HL-60/S4 treated with retinoic acid at 250 ng/mL for 4 days and 3 days (cell line): ENCODE data around the gene PRKCE.
"Not testable (repeated sequence)": the region's sequence is repeated elsewhere in the genome, so short reads cannot be mapped to it uniquely, and the experiment has no call there.

Source experiments
- in situ Hi-C: fragments of 300-500 bp; cut with MboI; formaldehyde crosslinking; loops from 2 replicates; pipeline ENCODE4 v1.7.0; 2022; ENCODE audit warnings: low sequenced_read_pairs

PRKCE gene

DNA sequence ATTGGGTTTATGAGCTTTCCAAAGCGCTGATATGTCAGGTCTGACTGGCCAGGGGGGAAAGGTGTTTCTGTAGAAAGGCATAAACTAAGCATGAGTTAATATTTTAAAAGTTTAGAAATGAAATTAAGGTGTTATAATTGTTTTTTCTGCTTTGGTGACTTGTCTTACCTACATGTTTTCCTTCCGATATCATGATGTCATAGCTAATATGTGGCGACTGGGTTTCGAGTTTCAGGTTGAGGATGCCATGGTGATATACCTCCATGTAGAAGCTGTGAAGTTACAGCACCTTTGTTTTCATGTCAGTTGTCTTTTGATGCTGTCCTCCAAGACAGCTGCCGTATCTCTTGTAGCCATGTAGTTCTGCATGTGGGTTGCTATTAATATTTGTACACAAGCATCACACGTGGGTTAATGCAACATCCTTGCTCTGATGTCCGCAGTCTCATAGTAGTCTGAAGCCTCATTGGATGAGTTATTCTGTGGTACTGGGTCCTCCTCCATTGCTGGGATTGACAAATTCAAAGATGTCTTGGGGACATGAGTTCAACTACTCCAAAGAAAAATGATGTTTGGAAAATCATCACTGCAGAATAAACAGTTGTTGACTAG, 230.6 kb downstream of the PRKCE start:
- in situ Hi-C loops: no loop called here

- in situ Hi-C loops: no loop called here
Observed at GRCh38 chr2:45882707-45883602, 231.5 kb downstream of the PRKCE start.

GRCh38 chr2:45883603-45884000, 232.1 kb downstream of the PRKCE start:
- in situ Hi-C loops: no loop called here

- in situ Hi-C loops: no loop called here
Observed at GRCh38 chr2:45884126-45884525, 232.7 kb downstream of the PRKCE start.

DNA sequence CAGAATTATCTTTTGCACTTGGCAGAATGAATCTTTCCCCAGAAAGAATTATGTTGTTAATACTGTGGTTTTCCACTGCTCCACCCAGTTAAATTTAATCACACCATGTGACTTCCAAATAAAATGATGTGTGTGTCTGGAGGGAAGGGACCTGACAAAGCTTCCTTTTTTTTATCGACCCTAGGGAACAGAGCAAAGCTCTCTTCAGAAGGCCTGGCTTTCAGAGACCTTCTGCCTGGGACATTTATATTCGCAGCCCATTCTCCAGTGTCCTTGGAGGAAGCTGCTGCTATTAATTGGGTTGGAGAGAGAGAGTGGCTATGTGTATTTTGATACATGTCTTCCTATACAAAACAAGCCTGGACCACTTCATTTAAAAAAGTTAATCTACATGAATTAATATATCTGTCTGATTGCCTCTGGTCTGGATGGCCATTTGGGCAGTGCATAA, 233.7 kb downstream of the PRKCE start:
- in situ Hi-C loops: no loop called here

- in situ Hi-C loops: no loop called here
Observed at GRCh38 chr2:45886171-45886663, 234.7 kb downstream of the PRKCE start.

- in situ Hi-C loops: no loop called here
Observed at GRCh38 chr2:45888167-45888566, 236.7 kb downstream of the PRKCE start.

- in situ Hi-C loops: no loop called here
Observed at GRCh38 chr2:45888641-45889040, 237.2 kb downstream of the PRKCE start.

- in situ Hi-C loops: no loop called here
Observed at GRCh38 chr2:45889053-45889452, 237.6 kb downstream of the PRKCE start.

- in situ Hi-C loops: no loop called here
Observed at GRCh38 chr2:45889620-45890370, 238.3 kb downstream of the PRKCE start.

DNA sequence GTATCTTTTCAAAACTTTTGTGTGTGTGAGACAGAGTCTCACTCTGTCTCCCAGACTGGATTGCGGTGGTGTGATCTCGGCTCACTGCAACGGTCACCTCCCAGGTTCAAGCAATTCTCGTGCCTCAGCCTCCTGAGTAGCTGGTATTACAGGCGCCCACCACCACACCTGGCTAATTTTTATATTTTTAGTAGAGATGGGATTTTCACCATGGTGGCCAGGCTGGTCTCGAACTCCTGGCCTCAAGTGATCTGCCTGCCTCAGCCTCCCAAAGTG, 238.8 kb downstream of the PRKCE start:
- in situ Hi-C loops: not testable (repeated sequence)

DNA sequence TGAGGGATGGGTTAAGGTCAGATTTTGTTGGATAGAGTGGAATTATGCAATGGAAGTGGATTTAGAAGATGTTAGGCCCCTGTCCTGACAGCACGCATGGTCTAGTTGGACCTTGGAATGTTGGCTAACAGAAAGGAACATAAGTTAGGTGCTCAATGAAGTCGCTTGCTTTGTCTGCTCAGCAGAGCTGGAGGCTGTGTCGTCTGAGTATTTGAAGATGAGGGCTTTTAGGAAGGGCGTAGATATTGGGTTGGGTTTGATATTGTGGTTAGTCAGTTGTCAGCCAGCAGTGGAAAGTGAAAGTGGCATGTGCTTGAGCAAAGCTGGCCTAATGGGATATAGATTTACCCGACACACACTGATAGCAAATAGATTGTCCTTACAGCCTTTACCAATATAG, 239.3 kb downstream of the PRKCE start:
- in situ Hi-C loops: no loop called here

- in situ Hi-C loops: no loop called here
Observed at GRCh38 chr2:45891719-45892424, 240.4 kb downstream of the PRKCE start.

GRCh38 chr2:45892425-45892745, 240.9 kb downstream of the PRKCE start:
- in situ Hi-C loops: no loop called here

GRCh38 chr2:45892757-45893156, 241.3 kb downstream of the PRKCE start:
- in situ Hi-C loops: no loop called here

DNA sequence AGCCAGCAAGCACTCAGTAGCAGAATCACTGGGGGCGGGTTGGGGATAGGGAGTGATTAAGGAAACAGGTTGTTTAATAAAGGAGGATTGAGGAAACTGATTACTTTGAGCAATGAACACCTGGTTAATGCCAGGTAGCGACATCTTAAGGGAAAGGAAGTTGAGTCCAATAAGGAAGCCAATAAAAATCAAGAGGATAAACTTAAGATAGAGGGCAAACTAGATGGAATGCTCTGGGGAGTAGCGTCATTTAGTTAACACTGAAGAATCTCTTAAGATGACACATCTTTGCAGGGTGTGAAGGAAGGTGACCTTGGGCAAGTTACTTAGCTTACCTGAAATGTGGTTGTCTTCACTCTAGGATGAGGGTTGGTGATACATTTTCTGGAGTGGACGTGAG, 242.7 kb downstream of the PRKCE start:
- in situ Hi-C loops: no loop called here

DNA sequence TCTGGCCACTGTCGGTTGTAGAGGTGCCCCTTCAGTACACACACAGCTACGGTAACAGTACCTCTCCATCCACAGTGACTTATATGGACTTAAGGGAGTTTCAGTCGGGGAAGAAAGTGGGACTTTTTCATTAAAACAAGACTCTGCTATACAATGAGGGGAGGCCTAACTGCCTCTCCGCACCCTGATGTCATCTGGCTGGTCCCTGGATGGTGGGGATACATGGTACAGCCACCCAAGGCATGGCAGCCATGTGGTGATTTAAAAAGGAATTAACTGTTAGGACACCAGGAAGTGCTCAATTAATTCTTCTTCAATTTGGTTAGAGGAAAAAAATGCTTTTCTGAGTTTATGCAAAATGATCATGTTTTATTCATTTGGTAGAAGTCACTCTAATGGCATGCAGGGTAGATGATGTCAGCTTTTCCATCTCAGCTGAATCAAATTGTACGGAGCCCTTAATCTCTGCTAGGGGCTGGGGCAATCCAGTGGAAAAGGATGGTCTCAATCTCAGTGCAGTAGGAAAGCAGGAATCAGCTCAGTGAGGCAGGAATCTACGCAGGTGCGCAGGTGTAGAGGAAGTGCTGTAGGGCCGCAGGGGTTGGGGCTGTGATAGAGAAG, 243.9 kb downstream of the PRKCE start:
- in situ Hi-C loops: no loop called here

- in situ Hi-C loops: no loop called here
Observed at GRCh38 chr2:45896311-45896710, 244.8 kb downstream of the PRKCE start.

DNA sequence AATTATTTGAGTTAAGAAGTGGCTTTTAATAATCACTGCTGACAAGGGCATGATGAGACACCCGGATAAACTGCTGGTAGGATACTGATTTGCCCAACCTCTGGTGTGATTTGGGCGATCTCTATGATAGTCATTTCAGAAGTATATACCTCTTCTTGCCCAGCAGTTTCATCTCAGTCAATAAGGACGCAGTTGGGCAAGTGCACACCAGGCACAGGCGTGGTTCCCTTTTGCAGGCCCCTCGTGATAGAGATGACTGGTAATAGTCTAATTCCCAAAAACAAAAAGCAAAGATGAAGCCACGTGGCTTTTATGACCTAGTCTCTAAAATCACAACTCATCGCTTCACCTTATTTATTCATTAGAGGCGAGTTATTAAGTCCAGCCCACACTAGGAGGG, 246.4 kb downstream of the PRKCE start:
- in situ Hi-C loops: no loop called here

GRCh38 chr2:45898819-45899218, 247.3 kb downstream of the PRKCE start:
- in situ Hi-C loops: no loop called here

GRCh38 chr2:45899926-45900325, 248.5 kb downstream of the PRKCE start:
- in situ Hi-C loops: no loop called here
